Inferior parietal cortex (tissue), 1 donor: Measurements from ENCODE around the gene PSPN.
"Not testable (repeated sequence)": the region's sequence is repeated elsewhere in the genome, so short reads cannot be mapped to it uniquely, and the experiment has no call there.

Experiments
- DNase-seq: peaks from one replicate; pipeline ENCODE4 v3.0.0-alpha.2; 2016; ENCODE audit errors: extremely low spot score

PSPN gene

GRCh38 chr19:6402837-6403608 lies 27.3 kb upstream of the PSPN start:
- peak; percentile 81 for DNase-seq

GRCh38 chr19:6402058-6402457 lies 26.3 kb upstream of the PSPN start:
- no peak for DNase-seq

- DNase-seq, result not testable (repeated sequence)
These were observed 24.6 kb upstream of the PSPN start for GRCh38 chr19:6400062-6400944.

- DNase-seq, result no peak
These were observed 20.6 kb upstream of the PSPN start for GRCh38 chr19:6396305-6396704.

- DNase-seq, result no peak
These were observed 19.1 kb upstream of the PSPN start for GRCh38 chr19:6394831-6395230.

- no peak for DNase-seq
These were observed 18.3 kb upstream of the PSPN start for GRCh38 chr19:6393983-6394412.

- DNase-seq, result peak; percentile 97
These were observed 17.6 kb upstream of the PSPN start, which contains the start of gene GTF2F1 for GRCh38 chr19:6393074-6393982. Gene GTF2F1, minus strand, starts transcription at chr19:6393164. Its CDS starts 169 bp downstream, at chr19:6392995.

GRCh38 chr19:6392221-6393073 lies 16.7 kb upstream of the PSPN start:
- no peak for DNase-seq

GRCh38 chr19:6387372-6387771 lies 11.6 kb upstream of the PSPN start:
- no peak for DNase-seq

GRCh38 chr19:6384381-6384780 lies 8.6 kb upstream of the PSPN start:
- DNase-seq, result no peak

GRCh38 chr19:6383188-6383587 lies 7.5 kb upstream of the PSPN start:
- no peak for DNase-seq

GRCh38 chr19:6381030-6381750 lies 5.5 kb upstream of the PSPN start:
- DNase-seq, result no peak

- no peak for DNase-seq
These were observed 4.0 kb upstream of the PSPN start for GRCh38 chr19:6379744-6380143.

- DNase-seq, result no peak
These were observed 2.8 kb upstream of the PSPN start for GRCh38 chr19:6378486-6378885.

- no peak for DNase-seq
These were observed 2.3 kb upstream of the PSPN start for GRCh38 chr19:6378041-6378440.

GRCh38 chr19:6376512-6377190 lies 918 bp upstream of the PSPN start:
- no peak for DNase-seq

- no peak for DNase-seq
These were observed 872 bp downstream of the PSPN start for GRCh38 chr19:6374711-6375410.

- no peak for DNase-seq
These were observed 1.5 kb downstream of the PSPN start for GRCh38 chr19:6374161-6374709.

GRCh38 chr19:6373813-6374108 lies 2.0 kb downstream of the PSPN start:
- peak; percentile 3 for DNase-seq
